ENCODE results near the gene MEGF9. TPM values are rescaled to one million over a fixed set of nuclear protein-coding genes. Genes with fewer than 3 reads are reported as not detected.
"Not testable (repeated sequence)": the region's sequence is repeated elsewhere in the genome, so short reads cannot be mapped to it uniquely, and the experiment has no call there.

MEGF9 gene
- total RNA-seq, 2 donors from 2014 or later, result 15.3 to 23.8 TPM

DNA sequence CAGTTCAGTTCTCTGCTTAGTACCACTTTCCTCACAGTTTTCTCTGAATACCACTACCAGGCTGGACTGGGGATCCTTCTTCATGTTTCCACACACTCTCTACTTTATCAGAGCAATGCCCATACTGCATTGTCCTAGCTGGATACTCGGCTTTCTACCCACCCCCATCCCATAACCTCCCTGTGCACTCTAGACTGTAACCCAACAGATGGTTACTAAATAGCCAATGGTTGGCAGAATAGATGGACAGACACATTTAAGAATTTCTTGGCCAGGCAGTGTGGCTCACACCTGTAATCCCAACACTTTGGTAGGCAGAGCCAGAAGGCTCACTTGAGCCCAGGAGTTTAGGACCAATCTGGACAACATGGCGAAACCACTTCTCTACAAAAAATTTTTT, 157.1 kb downstream of the MEGF9 start:
- no peak overlapping the region for H3K4me3 ChIP-seq
- H3K36me3 ChIP-seq, result peaks cover 4% of the 10 kb centered on the region
- H3K27me3 ChIP-seq, result no peaks in the 10 kb centered on the region
- H3K4me1 ChIP-seq, result no peaks in the 10 kb centered on the region
- H3K9me3 ChIP-seq, result no peaks in the 10 kb centered on the region
- TF ChIP-seq, protein P1, sequence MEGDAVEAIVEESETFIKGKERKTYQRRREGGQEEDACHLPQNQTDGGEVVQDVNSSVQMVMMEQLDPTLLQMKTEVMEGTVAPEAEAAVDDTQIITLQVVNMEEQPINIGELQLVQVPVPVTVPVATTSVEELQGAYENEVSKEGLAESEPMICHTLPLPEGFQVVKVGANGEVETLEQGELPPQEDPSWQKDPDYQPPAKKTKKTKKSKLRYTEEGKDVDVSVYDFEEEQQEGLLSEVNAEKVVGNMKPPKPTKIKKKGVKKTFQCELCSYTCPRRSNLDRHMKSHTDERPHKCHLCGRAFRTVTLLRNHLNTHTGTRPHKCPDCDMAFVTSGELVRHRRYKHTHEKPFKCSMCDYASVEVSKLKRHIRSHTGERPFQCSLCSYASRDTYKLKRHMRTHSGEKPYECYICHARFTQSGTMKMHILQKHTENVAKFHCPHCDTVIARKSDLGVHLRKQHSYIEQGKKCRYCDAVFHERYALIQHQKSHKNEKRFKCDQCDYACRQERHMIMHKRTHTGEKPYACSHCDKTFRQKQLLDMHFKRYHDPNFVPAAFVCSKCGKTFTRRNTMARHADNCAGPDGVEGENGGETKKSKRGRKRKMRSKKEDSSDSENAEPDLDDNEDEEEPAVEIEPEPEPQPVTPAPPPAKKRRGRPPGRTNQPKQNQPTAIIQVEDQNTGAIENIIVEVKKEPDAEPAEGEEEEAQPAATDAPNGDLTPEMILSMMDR (IDR thresholded peaks at IDR 0.05), result no peak
- no peak overlapping the region for H3K27ac ChIP-seq
- DNase-seq (ENCODE audit: low spot score), result no peak

DNA sequence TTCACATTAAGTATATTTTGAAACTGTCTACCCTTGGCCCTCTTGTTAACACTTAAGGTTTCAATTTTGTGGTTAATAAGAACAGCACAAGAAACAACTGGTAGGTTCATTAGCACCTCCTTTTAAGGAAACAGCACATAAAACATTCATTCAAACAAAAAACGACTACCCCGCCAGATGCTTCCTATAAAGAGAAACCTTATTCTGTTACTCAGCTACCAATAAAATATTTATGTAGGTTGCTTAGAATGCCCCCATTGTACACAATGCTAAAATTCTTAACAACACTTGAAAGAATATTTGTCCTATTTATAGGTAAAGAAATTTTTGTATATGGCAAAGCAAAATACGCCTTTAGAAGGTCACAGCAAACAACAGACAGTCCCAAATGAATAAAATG, 157.5 kb downstream of the MEGF9 start:
- Histone ChIP-seq H3K9me3 (no peaks in the 10 kb centered on the region), H3K27ac (no peak overlapping the region), H3K4me3 (no peak overlapping the region), H3K4me1 (no peaks in the 10 kb centered on the region), H3K27me3 (no peaks in the 10 kb centered on the region), H3K36me3 (peaks cover 4% of the 10 kb centered on the region)
- TF ChIP-seq, protein P1 (IDR thresholded peaks at IDR 0.05), result no peak
- DNase-seq (ENCODE audit: low spot score), result no peak

DNA sequence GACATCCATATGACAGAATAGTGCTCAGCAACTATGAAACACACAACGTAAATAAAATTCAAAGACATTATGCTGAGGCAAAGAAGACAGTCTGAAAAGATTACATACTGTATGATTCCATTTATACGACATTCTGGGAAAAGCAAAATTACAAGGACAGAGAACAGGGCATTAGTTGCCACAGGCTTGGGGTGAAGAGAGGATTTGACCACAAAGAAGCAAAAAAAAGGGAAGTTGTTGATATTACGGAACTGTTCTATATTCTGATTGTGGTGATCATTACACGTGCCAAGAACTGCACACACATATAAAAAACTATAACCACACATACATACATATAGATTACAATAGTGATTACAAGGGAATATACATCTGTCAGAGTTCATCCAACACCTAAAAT, 158.4 kb downstream of the MEGF9 start:
- Histone ChIP-seq H3K27me3 (no peaks in the 10 kb centered on the region), H3K4me3 (no peak overlapping the region), H3K36me3 (peaks cover 4% of the 10 kb centered on the region), H3K27ac (no peak overlapping the region), H3K4me1 (no peaks in the 10 kb centered on the region), H3K9me3 (no peaks in the 10 kb centered on the region)
- no peak for DNase-seq (ENCODE audit: low spot score)
- TF ChIP-seq, protein P1 (IDR thresholded peaks at IDR 0.05), result no peak

DNA sequence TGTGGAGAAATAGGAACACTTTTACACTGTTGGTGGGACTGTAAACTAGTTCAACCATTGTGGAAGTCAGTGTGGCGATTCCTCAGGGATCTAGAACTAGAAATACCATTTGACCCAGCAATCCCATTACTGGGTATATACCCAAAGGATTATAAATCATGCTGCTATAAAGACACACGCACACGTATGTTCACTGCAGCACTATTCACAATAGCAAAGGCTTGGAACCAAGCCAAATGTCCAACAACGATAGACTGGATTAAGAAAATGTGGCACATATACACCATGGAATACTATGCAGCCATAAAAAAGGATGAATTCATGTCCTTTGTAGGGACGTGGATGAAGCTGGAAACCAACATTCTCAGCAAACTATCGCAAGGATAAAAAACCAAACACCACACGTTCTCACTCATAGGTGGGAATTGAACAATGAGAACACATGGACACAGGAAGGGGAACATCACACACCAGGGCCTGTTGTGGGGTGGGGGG, 162.0 kb downstream of the MEGF9 start:
- not testable (repeated sequence) for H3K27ac ChIP-seq; H3K9me3 ChIP-seq; H3K4me3 ChIP-seq; H3K27me3 ChIP-seq; DNase-seq (ENCODE audit: low spot score); H3K4me1 ChIP-seq
- H3K36me3 ChIP-seq, result peaks cover 34% of the 10 kb centered on the region

Other genes starting within 250 kb of the MEGF9 start
- 10 to 100 TPM; 36.7 to 40.4 TPM for gene CDK5RAP2, start 134.3 kb downstream of the MEGF9 start, total RNA-seq
- gene FBXW2, start 78.9 kb upstream of the MEGF9 start, total RNA-seq, result 10 to 100 TPM; 22.2 to 31.5 TPM
- 10 to 100 TPM; 12.8 to 13.9 TPM for gene PSMD5, start 128.5 kb upstream of the MEGF9 start, total RNA-seq
- gene PHF19, start 162.7 kb upstream of the MEGF9 start, total RNA-seq, result 10 to 100 TPM; 11.9 to 13.9 TPM
- 1 to 10 TPM; 2.0 to 3.0 TPM for gene TRAF1, start 212.3 kb upstream of the MEGF9 start, total RNA-seq